NCI-H460 (cell line): ENCODE measurements around the gene BRD3OS. TPM values are rescaled to one million over a fixed set of nuclear protein-coding genes. Genes with fewer than 3 reads are reported as not detected.

Experiments
- DNase-seq: peaks from one replicate; pipeline ENCODE4 v3.0.0-alpha.2; 2016; ENCODE audit warnings: low read depth; ENCODE audit errors: extremely low read depth
- polyA plus RNA-seq: library from polyadenylated mRNA; depleted of rRNA; stranded (reverse); fragments of >200 nt; gene quantifications from 2 replicates; pipeline ENCODE4 v1.2.3, GENCODE V29; 2014; cell fraction: nucleus; rRNA removed
- total RNA-seq: library from RNA; depleted of rRNA; stranded (reverse); fragments of >200 nt; shearing (Covaris generic); gene quantifications from 2 replicates; pipeline ENCODE4 v1.2.3, GENCODE V29; 2014; rRNA removed

BRD3OS gene
- 19.2 and 21.7 TPM in 2 replicates for total RNA-seq
- 13.4 and 13.9 TPM in 2 replicates for polyA plus RNA-seq

- peak; percentile 99 for DNase-seq
These were observed at the start of gene BRD3OS for GRCh38 chr9:134024828-134025605. Gene BRD3OS (plus strand): TSS chr9:134025481. CDS start chr9:134026748, 1,267 bp downstream.

GRCh38 chr9:133975511-133975910, 49.8 kb upstream of the BRD3OS start:
- DNase-seq: no peak

- DNase-seq: no peak
These were observed 49.0 kb upstream of the BRD3OS start for GRCh38 chr9:133976191-133976861.

- DNase-seq: no peak
These were observed 48.4 kb upstream of the BRD3OS start for GRCh38 chr9:133976887-133977286.

GRCh38 chr9:133977421-133978201, 47.7 kb upstream of the BRD3OS start:
- DNase-seq: no peak

GRCh38 chr9:133978226-133978898, 46.9 kb upstream of the BRD3OS start:
- DNase-seq: no peak

- DNase-seq: no peak
These were observed 46.4 kb upstream of the BRD3OS start for GRCh38 chr9:133978899-133979272.

- DNase-seq: no peak
These were observed 45.9 kb upstream of the BRD3OS start for GRCh38 chr9:133979273-133979920.

GRCh38 chr9:133979921-133980863, 45.1 kb upstream of the BRD3OS start:
- DNase-seq: no peak

GRCh38 chr9:133980864-133981588, 44.3 kb upstream of the BRD3OS start:
- DNase-seq: no peak

- DNase-seq: no peak
These were observed 43.7 kb upstream of the BRD3OS start for GRCh38 chr9:133981589-133981957.

- DNase-seq: no peak
These were observed 43.2 kb upstream of the BRD3OS start for GRCh38 chr9:133981958-133982681.

- DNase-seq: no peak
These were observed 42.1 kb upstream of the BRD3OS start for GRCh38 chr9:133982971-133983720.

- no peak for DNase-seq
These were observed 39.2 kb upstream of the BRD3OS start for GRCh38 chr9:133986061-133986460.

- no peak for DNase-seq
These were observed 38.4 kb upstream of the BRD3OS start for GRCh38 chr9:133986774-133987445.

GRCh38 chr9:133987446-133987788, 37.9 kb upstream of the BRD3OS start:
- DNase-seq: no peak
